Gastroesophageal sphincter (tissue), 3 donors: Measurements from ENCODE around the gene RPS6KB2.
"Not testable (repeated sequence)": the region's sequence is repeated elsewhere in the genome, so short reads cannot be mapped to it uniquely, and the experiment has no call there.

Experiments used
- CTCF ChIP-seq, 4 experiments: fragments of 200-600 bp in 2 of 4; fragments of 450-650 bp in 2 of 4; sonication (generic) in 1 of 4; IDR thresholded peaks; one replicate each; pipeline ENCODE4 v1.5.1; 2017 to 2019; ENCODE audit warnings: antibody characterized with exemption in 4 of 4, mild to moderate bottlenecking in 2 of 4, moderate library complexity in 2 of 4
- EP300 ChIP-seq: sonication (generic); formaldehyde crosslinking; IDR thresholded peaks from one replicate; pipeline ENCODE4 v1.6.1; 2017; ENCODE audit warnings: antibody characterized with exemption, mild to moderate bottlenecking
- POLR2A ChIP-seq, 2 donors: fragments of 450-650 bp; IDR thresholded peaks; one replicate each; pipeline ENCODE4 v1.6.1; 2017; ENCODE audit warnings: antibody characterized with exemption in 2 of 2, mild to moderate bottlenecking in 2 of 2, moderate library complexity in 1 of 2
- POLR2AphosphoS5 ChIP-seq: sonication (generic); formaldehyde crosslinking; IDR thresholded peaks from one replicate; pipeline ENCODE4 v1.6.1; 2017; ENCODE audit warnings: antibody characterized with exemption

DNA sequence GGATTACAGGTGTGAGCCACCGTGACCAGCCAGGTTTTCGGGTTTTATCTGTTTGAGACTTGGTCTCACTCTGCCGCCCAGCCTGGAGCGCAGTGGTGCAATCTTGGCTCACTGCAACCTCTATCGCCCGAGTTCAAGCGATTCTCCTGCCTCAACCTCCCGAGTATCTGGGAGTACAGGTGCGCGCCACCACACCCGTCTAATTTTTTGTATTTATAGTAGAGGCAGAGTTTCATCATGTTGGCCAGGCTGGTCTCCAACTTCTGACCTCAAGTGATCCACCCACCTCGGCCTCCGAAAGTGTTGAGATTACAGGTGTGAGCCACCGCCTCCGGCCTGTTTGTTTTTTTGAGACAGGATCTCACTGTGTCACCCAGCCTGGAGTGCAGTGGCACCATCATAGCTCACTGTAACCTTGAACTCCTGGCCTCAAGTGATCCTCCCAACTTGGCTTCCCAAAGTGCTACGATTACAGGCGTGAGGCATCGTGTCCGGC lies 882 bp upstream of the RPS6KB2 start:
- TF ChIP-seq CTCF (IDR thresholded peaks at IDR 0.05); POLR2A (IDR thresholded peaks at IDR 0.05); EP300; POLR2AphosphoS5: not testable (repeated sequence)
